Testis (tissue), 2 donors: Measurements from ENCODE around the gene S100G.

Experiments
- CTCF ChIP-seq, 3 experiments: fragments of 450-650 bp in 2 of 3; fragments of 200-600 bp in 1 of 3; sonication (generic) in 1 of 3; IDR thresholded peaks; one replicate each; pipeline ENCODE4 v1.5.1; 2016 to 2019; ENCODE audit warnings: antibody characterized with exemption in 3 of 3, mild to moderate bottlenecking in 2 of 3, moderate library complexity in 1 of 3
- POLR2A ChIP-seq: fragments of 450-650 bp; IDR thresholded peaks from one replicate; pipeline ENCODE4 v1.6.1; 2017; ENCODE audit warnings: antibody characterized with exemption, mild to moderate bottlenecking, moderate library complexity

- TF ChIP-seq POLR2A (no peak), CTCF (IDR thresholded peaks at IDR 0.05) (peak; percentile 63 to 79 (median 64))
Observed at GRCh38 chrX:16695079-16695676, 45.2 kb downstream of the S100G start.
